ENCODE measurements around the gene EHD1. TPM values are rescaled to one million over a fixed set of nuclear protein-coding genes. Genes with fewer than 3 reads are reported as not detected.

Gene EHD1
- total RNA-seq, 1 experiment from 2014 or later: 92.8 TPM

DNA sequence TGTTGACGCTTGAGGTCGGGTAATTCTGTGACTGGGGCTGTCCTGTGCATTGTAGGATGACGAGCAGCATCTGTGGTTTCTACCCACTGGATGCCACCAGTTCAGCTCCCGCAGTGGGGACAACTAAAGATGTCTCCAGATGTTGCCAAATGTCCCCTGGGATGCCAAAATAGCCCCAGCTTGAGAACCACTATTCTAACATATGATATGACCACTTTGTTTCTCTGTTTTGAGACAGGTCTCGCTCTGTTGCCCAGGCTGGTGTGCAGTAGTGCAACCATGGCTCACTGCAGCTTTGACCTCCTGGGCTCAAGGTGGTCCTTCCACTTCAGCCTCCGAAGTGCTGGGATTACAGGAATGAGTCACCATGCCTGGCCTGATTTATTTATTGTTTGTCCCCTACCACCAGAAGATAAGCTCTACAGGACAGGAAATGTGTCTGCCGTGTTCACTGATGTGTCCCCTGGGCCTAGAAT is 63.7 kb downstream of the EHD1 start:
- peaks cover 10% of the 10 kb centered on the region for H3K4me1 Mint-ChIP-seq (ENCODE audit: low read depth, unreplicated experiment)
- CTCF ChIA-PET: no interaction called here
- BruUV-seq (replicated peaks): no TSS peak
- TF ChIP-seq, protein P1, sequence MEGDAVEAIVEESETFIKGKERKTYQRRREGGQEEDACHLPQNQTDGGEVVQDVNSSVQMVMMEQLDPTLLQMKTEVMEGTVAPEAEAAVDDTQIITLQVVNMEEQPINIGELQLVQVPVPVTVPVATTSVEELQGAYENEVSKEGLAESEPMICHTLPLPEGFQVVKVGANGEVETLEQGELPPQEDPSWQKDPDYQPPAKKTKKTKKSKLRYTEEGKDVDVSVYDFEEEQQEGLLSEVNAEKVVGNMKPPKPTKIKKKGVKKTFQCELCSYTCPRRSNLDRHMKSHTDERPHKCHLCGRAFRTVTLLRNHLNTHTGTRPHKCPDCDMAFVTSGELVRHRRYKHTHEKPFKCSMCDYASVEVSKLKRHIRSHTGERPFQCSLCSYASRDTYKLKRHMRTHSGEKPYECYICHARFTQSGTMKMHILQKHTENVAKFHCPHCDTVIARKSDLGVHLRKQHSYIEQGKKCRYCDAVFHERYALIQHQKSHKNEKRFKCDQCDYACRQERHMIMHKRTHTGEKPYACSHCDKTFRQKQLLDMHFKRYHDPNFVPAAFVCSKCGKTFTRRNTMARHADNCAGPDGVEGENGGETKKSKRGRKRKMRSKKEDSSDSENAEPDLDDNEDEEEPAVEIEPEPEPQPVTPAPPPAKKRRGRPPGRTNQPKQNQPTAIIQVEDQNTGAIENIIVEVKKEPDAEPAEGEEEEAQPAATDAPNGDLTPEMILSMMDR (IDR thresholded peaks at IDR 0.05; ENCODE audit: unreplicated experiment): no peak
- H3K27me3 Mint-ChIP-seq (ENCODE audit: unreplicated experiment): no peaks in the 10 kb centered on the region
- DNase-seq: no peak
- H3K27ac Mint-ChIP-seq (ENCODE audit: unreplicated experiment): no peak overlapping the region
- peaks cover 14% of the 10 kb centered on the region for H3K36me3 Mint-ChIP-seq (ENCODE audit: insufficient read depth, unreplicated experiment)
- H3K9me3 Mint-ChIP-seq (ENCODE audit: low read depth, unreplicated experiment): no peaks in the 10 kb centered on the region
- no peak overlapping the region for H3K4me3 Mint-ChIP-seq (ENCODE audit: low read depth, unreplicated experiment)
- intact Hi-C loops (cut with micrococcal nuclease; ENCODE audit: unreplicated experiment): no loop called here

DNA sequence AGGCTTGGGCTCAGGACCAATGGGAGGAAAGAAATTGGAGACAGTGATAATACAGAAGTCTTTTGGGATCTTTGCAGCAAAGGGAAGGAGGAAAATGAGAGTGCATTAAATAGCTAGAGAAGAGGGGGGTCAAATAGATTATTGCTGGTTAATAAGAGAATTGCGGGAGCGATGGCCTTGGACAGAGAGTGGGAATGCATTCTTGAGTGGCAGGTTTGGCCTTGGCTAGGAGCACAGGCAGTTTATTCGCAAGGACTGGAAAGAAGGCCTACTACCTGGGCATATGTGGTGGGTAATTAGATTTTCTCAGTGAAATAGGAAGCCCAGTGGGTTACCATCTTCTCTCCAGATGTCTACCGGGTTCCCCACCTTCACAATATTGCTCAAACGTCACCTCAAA is 64.6 kb downstream of the EHD1 start:
- intact Hi-C loops (cut with micrococcal nuclease; ENCODE audit: unreplicated experiment): no loop called here
- Mint-ChIP-seq H3K4me3 (ENCODE audit: low read depth, unreplicated experiment) (no peak overlapping the region), H3K9me3 (ENCODE audit: low read depth, unreplicated experiment) (no peaks in the 10 kb centered on the region), H3K27ac (ENCODE audit: unreplicated experiment) (no peak overlapping the region), H3K36me3 (ENCODE audit: insufficient read depth, unreplicated experiment) (peaks cover 22% of the 10 kb centered on the region), H3K4me1 (ENCODE audit: low read depth, unreplicated experiment) (peaks cover 10% of the 10 kb centered on the region), H3K27me3 (ENCODE audit: unreplicated experiment) (no peaks in the 10 kb centered on the region)
- no peak for DNase-seq
- BruUV-seq (replicated peaks): no TSS peak
- TF ChIP-seq, protein P1 (IDR thresholded peaks at IDR 0.05; ENCODE audit: unreplicated experiment): no peak
- CTCF ChIA-PET: no interaction called here

DNA sequence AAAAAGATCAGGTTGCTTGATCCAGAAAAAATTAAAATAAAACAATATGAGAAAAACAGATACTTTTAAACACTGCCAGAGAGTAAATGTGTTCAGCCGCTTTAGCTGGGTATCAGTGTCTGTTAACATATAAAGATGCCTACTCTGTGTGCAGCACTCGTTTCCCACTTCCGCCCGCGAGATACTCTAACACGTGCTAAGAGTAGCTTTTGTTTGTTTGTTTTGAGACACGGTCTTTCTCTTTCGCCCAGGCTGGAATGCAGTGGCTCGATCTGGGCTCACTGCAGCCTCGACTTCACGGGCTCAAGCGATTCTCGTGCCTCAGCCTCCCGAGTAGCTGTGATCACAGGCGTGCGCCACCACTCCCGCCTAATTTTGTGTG is 67.5 kb downstream of the EHD1 start:
- CTCF ChIA-PET: interaction anchor here (0.6 to 1.0 kb wide), 3 partner anchors 32 to 778 kb away, joined by 3 to 4 read pairs (median 4); partner anchors contain the start of gene SF1
- peak overlapping the region; percentile 70 for H3K27ac Mint-ChIP-seq (ENCODE audit: unreplicated experiment)
- no TSS peak for BruUV-seq (replicated peaks)
- H3K9me3 Mint-ChIP-seq (ENCODE audit: low read depth, unreplicated experiment): no peaks in the 10 kb centered on the region
- H3K27me3 Mint-ChIP-seq (ENCODE audit: unreplicated experiment): no peaks in the 10 kb centered on the region
- intact Hi-C loops (cut with micrococcal nuclease; ENCODE audit: unreplicated experiment): no loop called here
- peaks cover 30% of the 10 kb centered on the region for H3K36me3 Mint-ChIP-seq (ENCODE audit: insufficient read depth, unreplicated experiment)
- DNase-seq: no peak
- peaks cover 9% of the 10 kb centered on the region for H3K4me1 Mint-ChIP-seq (ENCODE audit: low read depth, unreplicated experiment)
- peak overlapping the region; percentile 97 for H3K4me3 Mint-ChIP-seq (ENCODE audit: low read depth, unreplicated experiment)
- TF ChIP-seq, protein P1 (IDR thresholded peaks at IDR 0.05; ENCODE audit: unreplicated experiment): no peak

DNA sequence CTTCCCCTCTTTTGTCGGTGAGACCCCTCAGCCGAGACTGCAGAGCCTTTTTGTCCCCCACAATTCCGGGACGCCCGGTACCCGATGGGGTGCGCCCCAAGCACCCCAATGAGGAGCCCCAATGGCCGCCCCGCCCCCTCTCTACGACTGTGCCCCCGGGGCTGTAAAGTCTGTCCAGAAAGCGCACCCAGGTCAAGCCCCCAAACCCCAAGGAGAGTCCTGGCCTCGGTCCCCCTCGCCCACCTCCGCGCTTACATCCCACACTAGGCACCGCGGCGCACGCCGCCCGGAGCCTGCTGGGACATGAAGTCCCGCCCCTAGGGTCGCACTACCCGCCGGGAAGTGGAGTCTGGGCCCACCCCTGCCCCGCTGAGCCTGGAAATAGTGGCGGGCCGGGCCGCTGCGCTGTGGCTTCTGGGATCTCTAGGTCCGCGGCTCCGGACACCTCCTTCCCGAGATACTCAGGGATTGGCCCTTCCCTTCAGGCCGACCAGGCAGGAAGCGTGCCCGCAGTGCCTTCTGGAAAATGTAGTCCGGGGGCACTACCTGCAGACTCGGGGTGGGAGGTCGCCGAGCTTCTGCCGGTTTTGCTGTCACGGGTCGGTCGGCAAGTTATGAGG is 68.0 kb downstream of the EHD1 start, which contains the start of gene MEN1:
TSS of gene MEN1 (minus strand) at position 281 of the 620 bp plus-strand sequence. CDS start 442 bp downstream, outside the sequence.
- DNase-seq: peak; percentile 95
- peaks cover 35% of the 10 kb centered on the region for H3K36me3 Mint-ChIP-seq (ENCODE audit: insufficient read depth, unreplicated experiment)
- CTCF ChIA-PET: interaction anchor here (0.6 to 1.0 kb wide), 4 partner anchors 12 to 777 kb away, joined by 3 to 4 read pairs (median 4); partner anchors contain the start of gene SF1
- no peaks in the 10 kb centered on the region for H3K27me3 Mint-ChIP-seq (ENCODE audit: unreplicated experiment)
- peaks cover 4% of the 10 kb centered on the region for H3K4me1 Mint-ChIP-seq (ENCODE audit: low read depth, unreplicated experiment)
- no peaks in the 10 kb centered on the region for H3K9me3 Mint-ChIP-seq (ENCODE audit: low read depth, unreplicated experiment)
- H3K4me3 Mint-ChIP-seq (ENCODE audit: low read depth, unreplicated experiment): peak within 1 kb of the TSS; percentile 97
- BruUV-seq (replicated peaks): no TSS peak
- TF ChIP-seq, protein P1 (IDR thresholded peaks at IDR 0.05; ENCODE audit: unreplicated experiment): no peak
- peak within 1 kb of the TSS; percentile 70 for H3K27ac Mint-ChIP-seq (ENCODE audit: unreplicated experiment)
- intact Hi-C loops (cut with micrococcal nuclease; ENCODE audit: unreplicated experiment): no loop called here
